H9 (cell line): ENCODE results near the gene TMBIM1. TPM values are rescaled to one million over a fixed set of nuclear protein-coding genes. Genes with fewer than 3 reads are reported as not detected.

Experiments used
- DNase-seq: peaks from one replicate; pipeline ENCODE4 v3.0.0-alpha.2; 2017
- H2AFZ ChIP-seq: one replicate; pipeline ENCODE4 v1.6.1; 2013; ENCODE audit warnings: mild to moderate bottlenecking, low read length, control low read depth, moderate library complexity
- H2AK5ac ChIP-seq: 2 replicates; pipeline ENCODE4 v1.6.1; 2013; ENCODE audit warnings: low read length, control low read depth, mixed read lengths; ENCODE audit not compliant: insufficient read length
- H2BK120ac ChIP-seq: one replicate; pipeline ENCODE4 v1.6.1; 2013; ENCODE audit warnings: low read depth, mild to moderate bottlenecking, low read length, control low read depth, inconsistent platforms; ENCODE audit not compliant: poor library complexity, severe bottlenecking
- H2BK12ac ChIP-seq: 2 replicates; pipeline ENCODE4 v1.6.1; 2013; ENCODE audit warnings: low read length, control low read depth, mixed read lengths, low read depth; ENCODE audit not compliant: insufficient read length
- H2BK15ac ChIP-seq: 2 replicates; pipeline ENCODE4 v1.6.1; 2013; ENCODE audit warnings: low read depth, low read length, control low read depth
- H2BK20ac ChIP-seq: one replicate; pipeline ENCODE4 v1.6.1; 2013; ENCODE audit warnings: low read depth, mild to moderate bottlenecking, low read length, control low read depth, inconsistent platforms; ENCODE audit not compliant: poor library complexity, severe bottlenecking
- H2BK5ac ChIP-seq: 2 replicates; pipeline ENCODE4 v1.6.1; 2013; ENCODE audit warnings: low read length, control low read depth, mixed read lengths; ENCODE audit not compliant: insufficient read length
- H3K14ac ChIP-seq: 2 replicates; pipeline ENCODE4 v1.6.1; 2013; ENCODE audit warnings: low read length, control low read depth; ENCODE audit not compliant: insufficient read depth
- H3K18ac ChIP-seq: 2 replicates; pipeline ENCODE4 v1.6.1; 2013; ENCODE audit warnings: low read depth, mild to moderate bottlenecking, mixed read lengths, low read length, control low read depth; ENCODE audit not compliant: insufficient read length
- H3K23ac ChIP-seq: 2 replicates; pipeline ENCODE4 v1.6.1; 2013; ENCODE audit warnings: low read length, control low read depth, mixed read lengths, low read depth; ENCODE audit not compliant: insufficient read length
- H3K23me2 ChIP-seq: 2 replicates; pipeline ENCODE4 v1.6.1; 2013; ENCODE audit warnings: low read depth, mild to moderate bottlenecking, mixed read lengths, low read length, control low read depth; ENCODE audit not compliant: insufficient read length, poor library complexity, severe bottlenecking
- H3K27ac ChIP-seq: 2 replicates; pipeline ENCODE4 v1.5.1; 2013; ENCODE audit warnings: low read length, control low read depth, mixed read lengths, low read depth; ENCODE audit not compliant: insufficient read length
- H3K27me3 ChIP-seq: 2 replicates; pipeline ENCODE4 v1.6.1; 2013; ENCODE audit warnings: low read length, control low read depth, inconsistent platforms; ENCODE audit not compliant: insufficient read depth
- H3K4ac ChIP-seq: 2 replicates; pipeline ENCODE4 v1.6.1; 2013; ENCODE audit warnings: low read depth, mild to moderate bottlenecking, control low read depth, inconsistent platforms, low read length, moderate library complexity
- H3K4me1 ChIP-seq: 2 replicates; pipeline ENCODE4 v1.6.1; 2013; ENCODE audit warnings: low read length, control low read depth, inconsistent platforms; ENCODE audit not compliant: insufficient read depth
- H3K4me2 ChIP-seq: 2 replicates; pipeline ENCODE4 v1.6.1; 2013; ENCODE audit warnings: low read length, control low read depth, mixed read lengths; ENCODE audit not compliant: insufficient read length, insufficient read depth
- H3K56ac ChIP-seq: 2 replicates; pipeline ENCODE4 v1.6.1; 2013; ENCODE audit warnings: low read depth, mild to moderate bottlenecking, mixed read lengths, low read length, control low read depth; ENCODE audit not compliant: insufficient read length
- H3K79me1 ChIP-seq: 2 replicates; pipeline ENCODE4 v1.6.1; 2013; ENCODE audit warnings: low read depth, mild to moderate bottlenecking, moderate library complexity, low read length, control low read depth, inconsistent platforms; ENCODE audit not compliant: insufficient read depth, poor library complexity, severe bottlenecking
- H3K79me2 ChIP-seq: 2 replicates; pipeline ENCODE4 v1.6.1; 2013; ENCODE audit warnings: low read length, control low read depth, inconsistent platforms; ENCODE audit not compliant: insufficient read depth
- H3K9ac ChIP-seq: 2 replicates; pipeline ENCODE4 v1.6.1; 2013; ENCODE audit warnings: low read length, control low read depth, mixed read lengths; ENCODE audit not compliant: insufficient read length; ENCODE audit errors: extremely low read depth
- H3K9me3 ChIP-seq: one replicate; pipeline ENCODE4 v1.6.1; 2013; ENCODE audit warnings: low read depth, low read length, inconsistent platforms; ENCODE audit not compliant: control insufficient read depth
- H3T11ph ChIP-seq: one replicate; pipeline ENCODE4 v1.6.1; 2013; ENCODE audit warnings: mild to moderate bottlenecking, low read length, control low read depth, inconsistent platforms
- H4K20me1 ChIP-seq: one replicate; pipeline ENCODE4 v1.6.1; 2013; ENCODE audit not compliant: control insufficient read depth, insufficient read length, insufficient read depth
- H4K5ac ChIP-seq: 2 replicates; pipeline ENCODE4 v1.6.1; 2013; ENCODE audit warnings: low read depth, mild to moderate bottlenecking, mixed read lengths, low read length, control low read depth; ENCODE audit not compliant: insufficient read length
- H4K8ac ChIP-seq: replicated peaks from 2 replicates; pipeline ENCODE4 v1.6.1; 2013; ENCODE audit warnings: low read length, control low read depth, mixed read lengths, low read depth; ENCODE audit not compliant: insufficient read length
- H4K91ac ChIP-seq: 2 replicates; pipeline ENCODE4 v1.6.1; 2013; ENCODE audit warnings: low read depth, mild to moderate bottlenecking, moderate library complexity, mixed read lengths, low read length, control low read depth; ENCODE audit not compliant: insufficient read length
- H3K27ac Mint-ChIP-seq, 3 experiments: 2 replicates in 2 of 3; 3 replicates in 1 of 3; pipeline ENCODE4 v1.8.0; 2020 to 2021; ENCODE audit warnings: mixed read lengths in 3 of 3, mild to moderate bottlenecking in 1 of 3, moderate library complexity in 1 of 3
- H3K27me3 Mint-ChIP-seq: 2 replicates; pipeline ENCODE4 v1.8.0; 2021; ENCODE audit warnings: low read depth, mild to moderate bottlenecking, moderate library complexity, mixed read lengths
- H3K36me3 Mint-ChIP-seq, 3 experiments: 2 replicates in 2 of 3; 3 replicates in 1 of 3; pipeline ENCODE4 v1.8.0; 2020 to 2021; ENCODE audit warnings: low read depth in 3 of 3, mixed read lengths in 3 of 3; ENCODE audit not compliant: insufficient read depth in 1 of 3
- H3K4me1 Mint-ChIP-seq, 2 experiments: 2 replicates each; pipeline ENCODE4 v1.8.0; 2020; ENCODE audit warnings: mixed read lengths in 2 of 2
- H3K4me3 Mint-ChIP-seq, 2 experiments: 2 replicates in 1 of 2; 3 replicates in 1 of 2; pipeline ENCODE4 v1.8.0; 2020 to 2021; ENCODE audit warnings: mild to moderate bottlenecking in 2 of 2, mixed read lengths in 2 of 2, moderate library complexity in 1 of 2
- H3K9me3 Mint-ChIP-seq, 2 experiments: 2 replicates in 1 of 2; 3 replicates in 1 of 2; pipeline ENCODE4 v1.8.0; 2020; ENCODE audit warnings: mild to moderate bottlenecking in 2 of 2, mixed read lengths in 2 of 2, moderate library complexity in 1 of 2
- CTCF ChIP-seq: fragments of 200-600 bp; sonication (generic); conservative IDR thresholded peaks from 3 replicates; pipeline ENCODE4 v1.8.0; 2021; ENCODE audit warnings: antibody characterized with exemption, mild to moderate bottlenecking
- WGBS: extraction: QIAGEN DNeasy Blood & Tissue Kit; methylation state at CpG from one replicate; pipeline ENCODE4 v1.1.7; 2013; ENCODE audit warnings: missing lambda C conversion rate, low lambda C conversion rate, mixed read lengths; ENCODE audit not compliant: insufficient read length; ENCODE audit errors: extremely low coverage; 5-methylcytosine and 5-hydroxymethylcytosine counted together
- total RNA-seq: library from RNA; stranded (reverse); gene quantifications from 2 replicates; pipeline ENCODE4 v1.2.1, GENCODE V29; 2021

The TMBIM1 gene
- total RNA-seq, 1 experiment from 2014 or later: 17.4 TPM

- Histone ChIP-seq H4K91ac (no peak overlapping the region), H3K56ac (no peak overlapping the region), H3T11ph (no peak overlapping the region), H2BK15ac (no peak overlapping the region), H4K5ac (no peak overlapping the region), H3K27ac (no peak overlapping the region), H2BK5ac (no peak overlapping the region), H3K79me2 (no peaks in the 10 kb centered on the region), H3K23me2 (no peaks in the 10 kb centered on the region), H3K14ac (no peak overlapping the region), H3K23ac (no peak overlapping the region), H3K18ac (no peak overlapping the region), H3K9me3 (no peaks in the 10 kb centered on the region), H3K79me1 (no peaks in the 10 kb centered on the region), H4K20me1 (no peaks in the 10 kb centered on the region), H2AFZ (no peak overlapping the region), H3K4ac (no peak overlapping the region), H3K27me3 (no peaks in the 10 kb centered on the region), H4K8ac (no peak overlapping the region), H3K4me1 (no peaks in the 10 kb centered on the region), H3K9ac (no peak overlapping the region), H3K4me2 (no peak overlapping the region), H2BK12ac (no peak overlapping the region), H2BK20ac (no peak overlapping the region), H2AK5ac (no peak overlapping the region), H2BK120ac (no peak overlapping the region)
- Mint-ChIP-seq H3K36me3 (no peaks in the 10 kb centered on the region), H3K4me1 (peaks cover 5 to 14% of the 10 kb centered on the region in 2 experiments), H3K4me3 (no peak overlapping the region), H3K27me3 (no peaks in the 10 kb centered on the region; the same call in 1 of the 2 replicates), H3K27ac (no peak overlapping the region), H3K9me3 (no peaks in the 10 kb centered on the region)
- no peak for TF ChIP-seq CTCF
- no CpG with 5 or more reads among the region's 1 CpG for WGBS
- DNase-seq: no peak
Observed at GRCh38 chr2:218313356-218313755, 21.1 kb upstream of the TMBIM1 start.
